GM19023 (cell line): Measurements from ENCODE around the gene XIRP2.

ENCODE experiments used
- ATAC-seq: cut with Tn5 transposase; IDR thresholded peaks from one replicate; pipeline ENCODE4 v1.9.1; 2021; ENCODE audit warnings: mild to moderate bottlenecking, moderate library complexity; ENCODE audit not compliant: unreplicated experiment

The XIRP2 gene

GRCh38 chr2:167132066-167132465 is 243.8 kb downstream of the XIRP2 start:
- ATAC-seq, result no peak

GRCh38 chr2:167132906-167133555 is 244.8 kb downstream of the XIRP2 start:
- ATAC-seq, result no peak

- ATAC-seq, result no peak
Measured at GRCh38 chr2:167133614-167134013, 245.3 kb downstream of the XIRP2 start.

GRCh38 chr2:167134381-167135072 is 246.2 kb downstream of the XIRP2 start:
- no peak for ATAC-seq

- no peak for ATAC-seq
Measured at GRCh38 chr2:167135706-167136105, 247.4 kb downstream of the XIRP2 start.

GRCh38 chr2:167136879-167137596 is 248.8 kb downstream of the XIRP2 start:
- no peak for ATAC-seq

- ATAC-seq, result no peak
Measured at GRCh38 chr2:167140330-167140729, 252.1 kb downstream of the XIRP2 start.

- ATAC-seq, result no peak
Measured at GRCh38 chr2:167140767-167141166, 252.5 kb downstream of the XIRP2 start.

- ATAC-seq, result no peak
Measured at GRCh38 chr2:167142554-167142953, 254.3 kb downstream of the XIRP2 start.

GRCh38 chr2:167144179-167144898 is 256.1 kb downstream of the XIRP2 start:
- no peak for ATAC-seq

- no peak for ATAC-seq
Measured at GRCh38 chr2:167147271-167147941, 259.1 kb downstream of the XIRP2 start.

- no peak for ATAC-seq
Measured at GRCh38 chr2:167151894-167152293, 263.6 kb downstream of the XIRP2 start.

GRCh38 chr2:167157523-167157922 is 269.2 kb downstream of the XIRP2 start:
- no peak for ATAC-seq

- no peak for ATAC-seq
Measured at GRCh38 chr2:167177196-167177595, 288.9 kb downstream of the XIRP2 start.

- ATAC-seq, result no peak
Measured at GRCh38 chr2:167181134-167181533, 292.9 kb downstream of the XIRP2 start.

- no peak for ATAC-seq
Measured at GRCh38 chr2:167181688-167182087, 293.4 kb downstream of the XIRP2 start.

- no peak for ATAC-seq
Measured at GRCh38 chr2:167182403-167182802, 294.1 kb downstream of the XIRP2 start.

- no peak for ATAC-seq
Measured at GRCh38 chr2:167183931-167184330, 295.7 kb downstream of the XIRP2 start.

- ATAC-seq, result no peak
Measured at GRCh38 chr2:167186465-167186864, 298.2 kb downstream of the XIRP2 start.

- ATAC-seq, result no peak
Measured at GRCh38 chr2:167187049-167187727, 298.9 kb downstream of the XIRP2 start.
